Measurements from ENCODE around the gene UBR7. TPM values are rescaled to one million over a fixed set of nuclear protein-coding genes. Genes with fewer than 3 reads are reported as not detected.

Gene UBR7
- total RNA-seq, 4 donors from 2014 or later: 20.2 to 40.2 (median 24.5) TPM

DNA sequence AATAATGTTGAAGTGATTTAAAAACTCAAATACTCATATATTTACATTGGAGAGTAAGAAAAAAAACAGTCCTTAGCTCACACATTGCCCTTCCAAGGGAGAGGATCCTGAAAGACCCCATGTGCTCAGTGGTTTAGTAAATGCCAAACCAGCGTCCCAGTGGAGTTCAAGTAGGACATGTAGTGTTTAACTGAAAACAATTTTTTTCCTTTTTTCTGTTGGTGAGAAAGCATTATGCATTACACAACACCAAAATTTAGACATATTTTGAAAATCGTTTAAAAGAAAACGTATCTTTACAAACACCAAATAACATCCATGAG, 33.6 kb downstream of the UBR7 start:
- no peak for DNase-seq (ENCODE audit: low spot score in 2 of 2)
- Histone ChIP-seq H3K9me3 (no peaks in the 10 kb centered on the region), H3K36me3 (peaks cover 0 to 64% (median 6%) of the 10 kb centered on the region in 3 donors), H3K4me1 (no peaks in the 10 kb centered on the region), H3K4me3 (no peak overlapping the region), H3K27ac (no peak overlapping the region), H3K27me3 (no peaks in the 10 kb centered on the region)
- WGBS, 2 donors: 72 to 79% methylated on average over 3 of the region's 3 CpGs
- TF ChIP-seq, protein P1, sequence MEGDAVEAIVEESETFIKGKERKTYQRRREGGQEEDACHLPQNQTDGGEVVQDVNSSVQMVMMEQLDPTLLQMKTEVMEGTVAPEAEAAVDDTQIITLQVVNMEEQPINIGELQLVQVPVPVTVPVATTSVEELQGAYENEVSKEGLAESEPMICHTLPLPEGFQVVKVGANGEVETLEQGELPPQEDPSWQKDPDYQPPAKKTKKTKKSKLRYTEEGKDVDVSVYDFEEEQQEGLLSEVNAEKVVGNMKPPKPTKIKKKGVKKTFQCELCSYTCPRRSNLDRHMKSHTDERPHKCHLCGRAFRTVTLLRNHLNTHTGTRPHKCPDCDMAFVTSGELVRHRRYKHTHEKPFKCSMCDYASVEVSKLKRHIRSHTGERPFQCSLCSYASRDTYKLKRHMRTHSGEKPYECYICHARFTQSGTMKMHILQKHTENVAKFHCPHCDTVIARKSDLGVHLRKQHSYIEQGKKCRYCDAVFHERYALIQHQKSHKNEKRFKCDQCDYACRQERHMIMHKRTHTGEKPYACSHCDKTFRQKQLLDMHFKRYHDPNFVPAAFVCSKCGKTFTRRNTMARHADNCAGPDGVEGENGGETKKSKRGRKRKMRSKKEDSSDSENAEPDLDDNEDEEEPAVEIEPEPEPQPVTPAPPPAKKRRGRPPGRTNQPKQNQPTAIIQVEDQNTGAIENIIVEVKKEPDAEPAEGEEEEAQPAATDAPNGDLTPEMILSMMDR (IDR thresholded peaks at IDR 0.05): no peak
- TF ChIP-seq EP300 (IDR thresholded peaks at IDR 0.05) (no peak), POLR2A (IDR thresholded peaks at IDR 0.05) (no peak)

DNA sequence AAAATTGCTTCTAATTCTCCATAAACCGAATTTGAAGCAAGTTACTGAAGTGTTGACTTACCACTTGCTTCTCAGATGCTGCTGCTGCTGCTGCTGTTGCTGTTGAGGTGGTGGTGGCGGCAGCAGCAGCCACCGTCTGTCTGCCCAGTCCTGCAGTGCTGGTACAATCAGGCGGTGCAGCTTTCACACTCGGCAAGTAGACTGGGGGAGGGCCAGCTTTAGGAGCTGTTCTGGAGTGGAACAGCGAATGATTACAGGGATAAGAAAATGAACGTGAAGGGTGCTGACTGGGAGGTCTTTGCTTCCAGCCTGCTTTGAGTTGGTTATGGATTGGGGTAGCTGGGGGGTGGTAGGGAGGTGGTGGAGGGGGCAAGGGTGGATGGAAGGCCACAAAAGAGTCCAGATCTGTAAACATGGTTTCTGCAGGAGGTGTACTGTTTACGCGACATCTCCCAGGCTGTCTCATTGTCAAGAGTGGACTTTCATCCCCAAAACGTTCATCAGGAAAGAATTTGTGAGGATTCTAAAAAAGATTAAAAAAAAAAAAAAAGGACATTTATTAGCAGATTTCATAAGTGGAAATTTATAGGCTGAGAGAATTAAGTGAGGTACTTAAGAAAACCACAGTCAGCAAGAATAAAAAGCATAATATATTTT, 38.8 kb downstream of the UBR7 start:
- Histone ChIP-seq H3K9me3 (no peaks in the 10 kb centered on the region), H3K36me3 (peaks cover 4 to 94% (median 6%) of the 10 kb centered on the region in 3 donors), H3K4me3 (no peak overlapping the region), H3K4me1 (peaks cover 0 to 5% (median 0%) of the 10 kb centered on the region in 4 donors), H3K27me3 (no peaks in the 10 kb centered on the region), H3K27ac (no peak overlapping the region)
- no peak for DNase-seq (ENCODE audit: low spot score in 2 of 2)
- TF ChIP-seq, protein P1 (IDR thresholded peaks at IDR 0.05): no peak
- 87 to 88% methylated on average over 10 of the region's 10 CpGs for WGBS, 2 donors

- Histone ChIP-seq H3K4me1 (peaks cover 0 to 5% (median 0%) of the 10 kb centered on the region in 4 donors), H3K4me3 (no peak overlapping the region), H3K9me3 (no peaks in the 10 kb centered on the region), H3K36me3 (peaks cover 4 to 94% (median 6%) of the 10 kb centered on the region in 3 donors), H3K27me3 (no peaks in the 10 kb centered on the region), H3K27ac (no peak overlapping the region)
- no peak for DNase-seq (ENCODE audit: low spot score in 2 of 2)
- TF ChIP-seq POLR2A (IDR thresholded peaks at IDR 0.05) (no peak), EP300 (IDR thresholded peaks at IDR 0.05) (no peak)
- TF ChIP-seq, protein P1 (IDR thresholded peaks at IDR 0.05): no peak
Measured at GRCh38 chr14:93246534-93246933, 39.5 kb downstream of the UBR7 start.

- 92 to 95% methylated on average over 7 of the region's 7 CpGs for WGBS, 2 donors
- peaks cover 0 to 5% (median 0%) of the 10 kb centered on the region in 4 donors for H3K4me1 ChIP-seq
- TF ChIP-seq EP300 (IDR thresholded peaks at IDR 0.05): no peak
- TF ChIP-seq, protein P1 (IDR thresholded peaks at IDR 0.05): no peak
- TF ChIP-seq POLR2A (IDR thresholded peaks at IDR 0.05): no peak
- DNase-seq (ENCODE audit: low spot score in 2 of 2): no peak
- H3K27ac ChIP-seq: no peak overlapping the region
- no peaks in the 10 kb centered on the region for H3K27me3 ChIP-seq
- H3K4me3 ChIP-seq: no peak overlapping the region
- H3K36me3 ChIP-seq: peaks cover 0 to 93% (median 4%) of the 10 kb centered on the region in 3 donors
- H3K9me3 ChIP-seq: peaks cover 0 to 5% (median 0%) of the 10 kb centered on the region in 4 donors
Measured at GRCh38 chr14:93249128-93249831, 42.2 kb downstream of the UBR7 start.

- no peaks in the 10 kb centered on the region for H3K27me3 ChIP-seq
- 91 to 95% methylated on average over 2 of the region's 2 CpGs for WGBS, 2 donors
- no peak for DNase-seq (ENCODE audit: low spot score in 2 of 2)
- peaks cover 0 to 8% (median 0%) of the 10 kb centered on the region in 4 donors for H3K4me1 ChIP-seq
- no peak overlapping the region for H3K27ac ChIP-seq
- no peaks in the 10 kb centered on the region for H3K9me3 ChIP-seq
- H3K4me3 ChIP-seq: no peak overlapping the region
- peaks cover 0 to 34% (median 0%) of the 10 kb centered on the region in 3 donors for H3K36me3 ChIP-seq
- no peak for TF ChIP-seq EP300 (IDR thresholded peaks at IDR 0.05)
- TF ChIP-seq, protein P1 (IDR thresholded peaks at IDR 0.05): no peak
- no peak for TF ChIP-seq POLR2A (IDR thresholded peaks at IDR 0.05)
Measured at GRCh38 chr14:93262446-93262845, 55.4 kb downstream of the UBR7 start.

Measured in tibial nerve (tissue), 4 donors.